ENCODE results near the gene SMIM35.

Gene SMIM35

GRCh38 chr11:118061586-118062125, 25.1 kb downstream of the SMIM35 start:
- no peak for FAIRE-seq
- DNase-seq (ENCODE audit: insufficient read length, low spot score): no peak
- TF ChIP-seq, protein P1, sequence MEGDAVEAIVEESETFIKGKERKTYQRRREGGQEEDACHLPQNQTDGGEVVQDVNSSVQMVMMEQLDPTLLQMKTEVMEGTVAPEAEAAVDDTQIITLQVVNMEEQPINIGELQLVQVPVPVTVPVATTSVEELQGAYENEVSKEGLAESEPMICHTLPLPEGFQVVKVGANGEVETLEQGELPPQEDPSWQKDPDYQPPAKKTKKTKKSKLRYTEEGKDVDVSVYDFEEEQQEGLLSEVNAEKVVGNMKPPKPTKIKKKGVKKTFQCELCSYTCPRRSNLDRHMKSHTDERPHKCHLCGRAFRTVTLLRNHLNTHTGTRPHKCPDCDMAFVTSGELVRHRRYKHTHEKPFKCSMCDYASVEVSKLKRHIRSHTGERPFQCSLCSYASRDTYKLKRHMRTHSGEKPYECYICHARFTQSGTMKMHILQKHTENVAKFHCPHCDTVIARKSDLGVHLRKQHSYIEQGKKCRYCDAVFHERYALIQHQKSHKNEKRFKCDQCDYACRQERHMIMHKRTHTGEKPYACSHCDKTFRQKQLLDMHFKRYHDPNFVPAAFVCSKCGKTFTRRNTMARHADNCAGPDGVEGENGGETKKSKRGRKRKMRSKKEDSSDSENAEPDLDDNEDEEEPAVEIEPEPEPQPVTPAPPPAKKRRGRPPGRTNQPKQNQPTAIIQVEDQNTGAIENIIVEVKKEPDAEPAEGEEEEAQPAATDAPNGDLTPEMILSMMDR (IDR thresholded peaks at IDR 0.05; ENCODE audit: insufficient read depth, missing control alignments): no peak

- no peak for FAIRE-seq
- TF ChIP-seq, protein P1 (IDR thresholded peaks at IDR 0.05; ENCODE audit: insufficient read depth, missing control alignments): no peak
- DNase-seq (ENCODE audit: insufficient read length, low spot score): no peak
Measured at GRCh38 chr11:118060869-118061268, 25.9 kb downstream of the SMIM35 start.

DNA sequence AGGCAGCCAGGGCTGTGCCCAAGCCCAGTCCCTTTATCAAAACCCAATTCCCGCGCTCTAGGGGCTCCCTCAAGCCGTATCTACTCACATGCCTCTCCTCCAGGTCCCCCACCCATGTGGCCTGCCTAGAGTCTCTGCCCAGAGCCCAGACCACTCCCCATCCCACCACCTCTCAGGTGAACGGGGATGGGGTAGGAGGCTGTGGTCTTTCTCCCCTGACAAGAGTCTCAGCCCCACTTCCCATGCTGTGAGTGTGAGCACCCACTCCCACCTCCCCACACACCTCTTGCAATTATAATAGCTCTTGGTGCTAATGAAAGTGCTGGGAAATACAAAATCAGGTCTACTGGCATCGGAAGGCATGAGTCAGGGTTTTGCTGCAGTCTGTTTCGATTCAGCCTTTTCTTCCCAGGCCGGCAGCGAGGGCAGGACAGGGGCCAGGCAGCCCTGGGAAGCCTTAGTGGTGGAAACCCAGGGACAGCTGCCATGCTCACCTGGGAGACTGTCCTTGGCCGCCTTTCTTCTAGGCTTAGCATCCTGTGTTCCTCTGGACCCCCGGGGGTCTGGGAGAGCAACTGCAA, 26.6 kb downstream of the SMIM35 start:
- TF ChIP-seq, protein P1 (IDR thresholded peaks at IDR 0.05; ENCODE audit: insufficient read depth, missing control alignments): no peak
- FAIRE-seq: no peak
- no peak for DNase-seq (ENCODE audit: insufficient read length, low spot score)

DNA sequence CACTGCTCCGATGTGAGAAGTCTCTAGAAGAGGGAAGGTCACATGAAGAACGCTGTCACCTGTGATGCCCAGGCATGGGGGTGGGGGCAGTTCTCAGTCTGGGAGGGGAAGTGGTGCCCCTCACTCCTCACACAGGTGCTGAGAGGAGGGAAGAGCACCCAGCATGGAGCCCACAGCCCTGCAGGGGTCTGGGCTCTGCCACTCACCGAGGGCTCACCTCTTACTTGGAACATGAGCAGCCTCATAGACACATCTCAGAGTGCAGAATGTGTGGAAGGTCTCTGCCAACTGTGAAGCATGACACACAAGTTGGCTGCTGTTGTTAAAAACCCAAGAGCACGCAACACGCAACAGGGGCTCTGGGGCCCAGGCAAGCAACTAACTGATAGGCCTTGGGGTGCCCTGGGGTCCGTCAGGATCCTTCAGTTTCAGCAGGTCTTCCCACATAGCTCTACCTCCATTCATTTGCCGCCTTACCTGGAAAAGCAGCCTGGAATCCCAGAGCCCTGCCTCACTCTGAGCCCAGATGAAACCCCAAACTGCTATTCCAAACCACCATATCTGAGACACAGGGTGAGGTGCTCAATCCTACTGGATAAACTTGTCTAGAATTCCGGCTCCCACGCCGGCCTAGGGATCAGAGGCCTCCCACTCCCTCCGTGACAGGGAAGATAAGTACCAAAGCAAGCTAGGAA, 27.4 kb downstream of the SMIM35 start:
- FAIRE-seq (no peak), DNase-seq (ENCODE audit: insufficient read length, low spot score) (no peak)
- TF ChIP-seq, protein P1 (IDR thresholded peaks at IDR 0.05; ENCODE audit: insufficient read depth, missing control alignments): no peak

DNA sequence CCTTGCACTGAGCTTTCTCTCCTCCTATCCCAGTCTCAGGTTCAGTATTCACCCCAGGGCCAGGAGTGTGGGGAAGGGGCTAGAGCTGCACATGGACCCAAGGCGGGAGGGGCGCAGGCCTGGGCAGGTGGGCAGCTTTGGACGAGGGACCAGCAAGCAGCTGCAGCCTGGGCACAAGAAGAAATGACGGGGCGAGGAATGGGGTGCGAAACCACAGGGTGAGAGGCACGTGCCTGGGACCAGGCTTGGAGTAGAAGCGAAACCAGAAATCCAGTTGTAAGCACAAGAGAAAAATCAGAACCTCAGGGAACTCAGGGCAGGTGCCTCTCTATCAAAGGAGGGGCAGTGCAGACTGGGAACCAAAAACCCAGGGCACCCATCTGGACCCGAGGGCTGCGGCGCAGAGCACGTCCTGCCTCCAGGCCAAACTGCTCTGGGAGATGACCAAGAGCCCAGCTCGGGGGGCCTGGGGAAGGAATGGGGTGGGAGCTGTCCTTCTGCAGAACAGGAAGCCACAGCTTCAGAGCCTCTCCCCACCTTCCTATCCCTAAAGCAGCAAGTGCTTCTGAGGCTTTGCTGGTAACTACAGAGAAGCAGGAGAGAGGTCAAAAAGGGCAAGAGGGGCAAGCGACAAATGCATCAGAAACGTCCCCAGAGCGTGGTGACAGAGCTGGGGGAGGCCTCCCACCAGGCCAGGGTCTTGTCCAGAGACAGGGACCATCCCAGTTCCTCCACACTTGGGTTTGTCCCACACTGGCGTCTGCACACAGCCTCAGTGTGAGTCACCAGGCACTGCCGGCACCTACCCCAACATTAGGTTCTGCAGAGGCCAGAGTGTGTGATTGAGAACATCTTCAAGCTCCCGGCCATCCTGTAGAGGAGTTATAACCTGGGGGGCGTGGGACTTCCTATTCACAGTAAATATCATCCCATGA, 28.2 kb downstream of the SMIM35 start:
- no peak for DNase-seq (ENCODE audit: insufficient read length, low spot score)
- TF ChIP-seq, protein P1 (IDR thresholded peaks at IDR 0.05; ENCODE audit: insufficient read depth, missing control alignments): no peak
- no peak for FAIRE-seq

GRCh38 chr11:118057251-118058145, 29.3 kb downstream of the SMIM35 start:
- TF ChIP-seq, protein P1 (IDR thresholded peaks at IDR 0.05; ENCODE audit: insufficient read depth, missing control alignments): no peak
- DNase-seq (ENCODE audit: insufficient read length, low spot score): no peak
- no peak for FAIRE-seq
